K562 (cell line): ENCODE data around the gene IPO9.

Source experiments
- CREB1 ChIP-seq, 2 experiments: sonication (generic) in 1 of 2; formaldehyde crosslinking in 1 of 2; IDR thresholded peaks; 2 replicates each; pipeline versions ENCODE4 v1.6.1 to v1.8.0; 2012 to 2022; ENCODE audit warnings: inconsistent platforms in 1 of 2, mild to moderate bottlenecking in 1 of 2, missing genetic modification reagents in 1 of 2, moderate library complexity in 1 of 2
- FOXJ3 ChIP-seq: sonication (generic); formaldehyde crosslinking; IDR thresholded peaks from 2 replicates; pipeline ENCODE4 v1.4.0; 2020; ENCODE audit warnings: mild to moderate bottlenecking, missing genetic modification reagents
- JUND ChIP-seq, 2 experiments: IDR thresholded peaks; 2 replicates in 1 of 2; 3 replicates in 1 of 2; pipeline ENCODE4 v1.6.1; 2011; ENCODE audit warnings: borderline replicate concordance in 2 of 2, low read depth in 2 of 2, low read length in 2 of 2, improper control_type of control experiment in 1 of 2, missing biosample characterization in 1 of 2, missing genetic modification characterization in 1 of 2, missing genetic modification reagents in 1 of 2
- MIER1 ChIP-seq: fragments of 450-650 bp; IDR thresholded peaks from 2 replicates; pipeline ENCODE4 v1.6.1; 2016; ENCODE audit warnings: antibody characterized with exemption, mild to moderate bottlenecking, low read depth
- MTF1 ChIP-seq: fragments of 250-450 bp; sonication (Bioruptor Pico); IDR thresholded peaks from 2 replicates; pipeline ENCODE4 v1.9.0; 2021; ENCODE audit warnings: moderate library complexity, mild to moderate bottlenecking, inconsistent platforms, borderline replicate concordance
- NR1H2 ChIP-seq: sonication (generic); formaldehyde crosslinking; IDR thresholded peaks from 2 replicates; pipeline ENCODE4 v1.4.0; 2020; ENCODE audit warnings: mild to moderate bottlenecking, missing genetic modification reagents
- ZSCAN29 ChIP-seq: fragments of 450-650 bp; IDR thresholded peaks from 2 replicates; pipeline ENCODE4 v1.6.1; 2017

- TF ChIP-seq MIER1 (no peak), CREB1 (IDR thresholded peaks at IDR 0.05) (no peak), CREB1 (CRISPR knock-in tag; IDR thresholded peaks at IDR 0.05) (no peak), JUND (IDR thresholded peaks at IDR 0.05; ENCODE audit: borderline replicate concordance, low read depth, low read length) (no peak), JUND (tag; IDR thresholded peaks at IDR 0.05; ENCODE audit: borderline replicate concordance, low read depth, low read length) (no peak), MTF1 (CRISPR knock-in tag) (no peak), FOXJ3 (no peak), ZSCAN29 (no peak), NR1H2 (no peak)
Measured at GRCh38 chr1:201791779-201792173, 37.2 kb upstream of the IPO9 start.
